PC-9 (cell line): ENCODE results near the gene KRTAP10-5. TPM values are rescaled to one million over a fixed set of nuclear protein-coding genes. Genes with fewer than 3 reads are reported as not detected.

Experiments used
- BruUV-seq: library from RNA; stranded (reverse); fragments of 400-500 nt; replicated peaks from 2 replicates; lab custom pipeline; 2021; lab: Mats Ljungman, UMichigan
- CTCF ChIA-PET: fragments of 300-600 bp; sonication (Branson Sonifier 250); formaldehyde crosslinking; loops from one replicate; lab custom pipeline; 2022; ENCODE audit warnings: antibody characterized with exemption; lab: Charles Lee
- POLR2A ChIA-PET: fragments of 300-600 bp; sonication (Branson Sonifier 250); formaldehyde crosslinking; loops from one replicate; lab custom pipeline; 2022; ENCODE audit warnings: antibody characterized with exemption; ENCODE audit not compliant: unreplicated experiment; lab: Charles Lee
- DNase-seq, 2 experiments: peaks; one replicate each; pipeline versions ENCODE4 v3.0.0 to v3.0.0-alpha.2; 2015 to 2022; ENCODE audit warnings: mixed read lengths in 1 of 2
- H2AFZ ChIP-seq: fragments of 200-600 bp; sonication (generic); 2 replicates; pipeline ENCODE4 v1.8.1; 2017; ENCODE audit warnings: antibody characterized with exemption
- H3F3A ChIP-seq: fragments of 200-600 bp; sonication (generic); 2 replicates; pipeline ENCODE4 v1.8.1; 2017; ENCODE audit warnings: antibody characterized with exemption, mild to moderate bottlenecking, low read depth; ENCODE audit not compliant: insufficient read depth
- H3K27ac ChIP-seq: fragments of 200-600 bp; sonication (generic); 2 replicates; pipeline ENCODE4 v1.6.1; 2016; ENCODE audit warnings: mixed run types
- H3K27me3 ChIP-seq: fragments of 200-600 bp; sonication (generic); 2 replicates; pipeline ENCODE4 v1.6.1; 2016; ENCODE audit warnings: low read depth, mixed run types; ENCODE audit not compliant: insufficient read depth
- H3K36me3 ChIP-seq: fragments of 200-600 bp; sonication (generic); 2 replicates; pipeline ENCODE4 v1.6.1; 2016; ENCODE audit warnings: low read depth, mixed run types
- H3K4me1 ChIP-seq: fragments of 200-600 bp; sonication (generic); replicated peaks from 2 replicates; pipeline ENCODE4 v1.6.1; 2016; ENCODE audit warnings: mixed run types; ENCODE audit not compliant: insufficient read depth
- H3K4me2 ChIP-seq: fragments of 200-600 bp; sonication (generic); 2 replicates; pipeline ENCODE4 v1.6.1; 2017; ENCODE audit warnings: mixed run types
- H3K4me3 ChIP-seq: fragments of 200-600 bp; sonication (generic); 2 replicates; pipeline ENCODE4 v1.6.1; 2016; ENCODE audit warnings: mixed run types
- H3K79me2 ChIP-seq: fragments of 200-600 bp; sonication (generic); 2 replicates; pipeline ENCODE4 v1.6.1; 2017; ENCODE audit warnings: low read depth, mixed run types
- H3K9me2 ChIP-seq: fragments of 200-600 bp; sonication (generic); 2 replicates; pipeline ENCODE4 v1.8.1; 2017; ENCODE audit warnings: mild to moderate bottlenecking; ENCODE audit not compliant: insufficient read depth
- H3K9me3 ChIP-seq: fragments of 200-600 bp; sonication (generic); 2 replicates; pipeline ENCODE4 v1.8.1; 2016; ENCODE audit warnings: low read depth; ENCODE audit not compliant: insufficient read depth
- H4K20me1 ChIP-seq: fragments of 200-600 bp; sonication (generic); 2 replicates; pipeline ENCODE4 v1.8.1; 2017; ENCODE audit not compliant: insufficient read depth
- EZH2 ChIP-seq: fragments of 200-600 bp; sonication (generic); IDR thresholded peaks from 2 replicates; pipeline ENCODE4 v1.8.0; 2017; ENCODE audit warnings: antibody characterized with exemption, low read depth
- intact Hi-C: fragments of 100-400 bp; cut with micrococcal nuclease; formaldehyde crosslinking; loops from one replicate; pipeline ENCODE4 v1.10.0; 2022; ENCODE audit not compliant: unreplicated experiment
- total RNA-seq: library from RNA; stranded (reverse); gene quantifications from 2 replicates; pipeline ENCODE4 v1.2.3, GENCODE V29; 2021
- TF ChIP-seq, protein P1 (sequence below): fragments of 200-600 bp; sonication (generic); conservative IDR thresholded peaks from 2 replicates; pipeline ENCODE4 v1.6.1; 2017; ENCODE audit warnings: mixed run types, antibody characterized with exemption, mild to moderate bottlenecking, moderate library complexity

Gene KRTAP10-5
- total RNA-seq, 1 experiment from 2014 or later = not detected

DNA sequence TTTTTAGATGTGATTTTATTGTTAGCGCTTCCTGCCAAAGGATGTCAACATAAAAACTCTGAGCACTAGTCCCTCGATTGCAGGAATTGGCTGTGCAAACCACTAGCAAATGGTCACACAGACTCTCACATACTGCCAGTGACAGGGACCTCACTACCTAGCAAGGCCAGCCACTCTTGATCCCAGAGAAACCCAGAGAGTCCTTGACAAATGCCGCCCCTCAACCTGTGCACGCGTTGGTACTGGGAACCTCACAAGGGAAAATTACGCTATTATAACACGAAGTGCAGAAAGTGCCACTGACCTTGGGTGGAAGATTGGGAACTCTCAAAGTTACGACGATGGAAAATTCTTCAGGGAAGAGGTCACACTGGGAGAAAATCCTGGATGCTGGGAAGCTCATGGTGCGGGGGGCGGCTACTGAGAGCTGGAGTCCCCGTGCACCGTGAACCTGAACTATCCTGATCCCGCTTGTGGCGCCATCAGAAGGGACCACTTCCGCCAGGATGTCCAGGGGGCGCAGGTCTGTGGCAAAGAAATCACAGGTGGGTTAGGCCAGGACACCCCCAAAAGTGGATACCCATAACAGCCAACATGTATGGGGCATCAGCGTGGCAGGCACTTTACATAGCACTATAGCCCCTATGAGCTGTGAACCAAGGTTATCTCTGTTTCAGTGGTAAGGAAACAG, 12.8 kb downstream of the KRTAP10-5 start:
- no peaks in the 10 kb centered on the region for H3K9me3 ChIP-seq
- H3F3A ChIP-seq = no peaks in the 10 kb centered on the region
- no peak overlapping the region for H2AFZ ChIP-seq
- no TSS peak for BruUV-seq
- H3K4me1 ChIP-seq = no peaks in the 10 kb centered on the region
- H3K9me2 ChIP-seq = no peaks in the 10 kb centered on the region
- ChIA-PET CTCF (no interaction called here), POLR2A (no interaction called here)
- H3K27ac ChIP-seq = no peak overlapping the region
- no peak overlapping the region for H3K4me2 ChIP-seq
- H3K4me3 ChIP-seq = no peak overlapping the region
- H4K20me1 ChIP-seq = no peaks in the 10 kb centered on the region
- peaks cover 62% of the 10 kb centered on the region for H3K27me3 ChIP-seq
- TF ChIP-seq, protein P1, sequence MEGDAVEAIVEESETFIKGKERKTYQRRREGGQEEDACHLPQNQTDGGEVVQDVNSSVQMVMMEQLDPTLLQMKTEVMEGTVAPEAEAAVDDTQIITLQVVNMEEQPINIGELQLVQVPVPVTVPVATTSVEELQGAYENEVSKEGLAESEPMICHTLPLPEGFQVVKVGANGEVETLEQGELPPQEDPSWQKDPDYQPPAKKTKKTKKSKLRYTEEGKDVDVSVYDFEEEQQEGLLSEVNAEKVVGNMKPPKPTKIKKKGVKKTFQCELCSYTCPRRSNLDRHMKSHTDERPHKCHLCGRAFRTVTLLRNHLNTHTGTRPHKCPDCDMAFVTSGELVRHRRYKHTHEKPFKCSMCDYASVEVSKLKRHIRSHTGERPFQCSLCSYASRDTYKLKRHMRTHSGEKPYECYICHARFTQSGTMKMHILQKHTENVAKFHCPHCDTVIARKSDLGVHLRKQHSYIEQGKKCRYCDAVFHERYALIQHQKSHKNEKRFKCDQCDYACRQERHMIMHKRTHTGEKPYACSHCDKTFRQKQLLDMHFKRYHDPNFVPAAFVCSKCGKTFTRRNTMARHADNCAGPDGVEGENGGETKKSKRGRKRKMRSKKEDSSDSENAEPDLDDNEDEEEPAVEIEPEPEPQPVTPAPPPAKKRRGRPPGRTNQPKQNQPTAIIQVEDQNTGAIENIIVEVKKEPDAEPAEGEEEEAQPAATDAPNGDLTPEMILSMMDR = no peak
- TF ChIP-seq EZH2 = no peak
- intact Hi-C loops = no loop called here
- no peaks in the 10 kb centered on the region for H3K36me3 ChIP-seq
- DNase-seq = no peak
- H3K79me2 ChIP-seq = no peaks in the 10 kb centered on the region

DNA sequence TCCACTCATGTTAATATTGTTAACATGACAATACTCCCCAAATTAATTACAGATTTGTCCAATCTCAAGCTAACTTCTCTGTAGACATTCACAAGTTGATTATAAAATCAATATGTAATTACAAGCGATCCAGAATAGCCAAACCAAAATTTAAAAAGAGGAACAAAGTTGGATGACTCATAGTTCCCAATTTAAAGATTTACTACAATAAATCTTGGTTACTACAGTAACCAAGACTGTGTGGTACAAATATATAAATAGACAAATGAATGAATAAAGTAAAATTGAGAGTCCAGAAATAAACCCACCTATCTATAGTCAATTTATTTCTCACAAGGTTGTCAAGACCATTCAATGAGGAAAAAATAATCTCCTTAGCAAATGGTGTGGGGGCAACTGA, 14.0 kb downstream of the KRTAP10-5 start:
- no peak overlapping the region for H2AFZ ChIP-seq
- ChIA-PET CTCF (no interaction called here), POLR2A (no interaction called here)
- no peaks in the 10 kb centered on the region for H3F3A ChIP-seq
- H3K36me3 ChIP-seq = no peaks in the 10 kb centered on the region
- no peaks in the 10 kb centered on the region for H3K9me2 ChIP-seq
- BruUV-seq = no TSS peak
- DNase-seq = no peak
- no peak overlapping the region for H3K4me3 ChIP-seq
- TF ChIP-seq EZH2 = no peak
- TF ChIP-seq, protein P1 = no peak
- no peaks in the 10 kb centered on the region for H3K4me1 ChIP-seq
- no peaks in the 10 kb centered on the region for H3K9me3 ChIP-seq
- no peaks in the 10 kb centered on the region for H3K79me2 ChIP-seq
- H3K4me2 ChIP-seq = no peak overlapping the region
- intact Hi-C loops = no loop called here
- H4K20me1 ChIP-seq = no peaks in the 10 kb centered on the region
- no peak overlapping the region for H3K27ac ChIP-seq
- H3K27me3 ChIP-seq = peaks cover 56% of the 10 kb centered on the region

DNA sequence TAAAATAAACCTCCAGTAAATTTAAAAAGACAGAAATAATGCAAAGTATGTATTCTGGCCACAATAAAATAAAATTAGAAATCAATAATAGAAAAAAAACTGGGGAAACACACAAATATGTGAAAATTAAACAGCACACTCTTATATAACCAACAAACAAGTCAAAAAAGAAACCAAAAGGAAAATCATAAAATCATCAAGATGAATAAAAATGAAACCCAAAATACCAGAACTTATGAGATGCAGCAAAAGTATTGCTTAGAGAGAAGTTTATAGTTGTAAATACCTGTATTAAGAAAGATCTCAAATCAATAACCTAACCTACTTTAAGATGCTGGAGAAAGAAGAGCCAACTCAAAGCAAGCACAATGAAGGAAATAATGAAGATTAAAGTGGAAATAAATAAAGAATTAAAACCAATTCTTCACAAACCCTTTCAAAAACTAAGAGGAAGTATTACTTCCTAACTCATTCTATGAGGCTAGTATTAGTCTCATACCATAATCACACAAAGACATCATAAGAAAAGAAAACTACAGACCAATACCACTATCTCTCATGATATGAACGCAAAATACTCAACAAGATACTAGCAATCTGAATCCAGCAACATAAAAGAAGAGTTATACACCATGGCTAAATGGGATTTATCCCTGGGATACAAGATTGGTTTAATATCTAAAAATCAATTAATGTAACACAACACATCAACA, 15.4 kb downstream of the KRTAP10-5 start:
- no peaks in the 10 kb centered on the region for H4K20me1 ChIP-seq
- H3K4me2 ChIP-seq = no peak overlapping the region
- no peaks in the 10 kb centered on the region for H3K79me2 ChIP-seq
- TF ChIP-seq, protein P1 = no peak
- TF ChIP-seq EZH2 = no peak
- no peaks in the 10 kb centered on the region for H3F3A ChIP-seq
- no peaks in the 10 kb centered on the region for H3K36me3 ChIP-seq
- BruUV-seq = no TSS peak
- POLR2A ChIA-PET = no interaction called here
- peaks cover 43% of the 10 kb centered on the region; the same call in 1 of the 2 replicates for H3K27me3 ChIP-seq
- H3K9me3 ChIP-seq = no peaks in the 10 kb centered on the region
- H3K4me1 ChIP-seq = no peaks in the 10 kb centered on the region
- no peaks in the 10 kb centered on the region for H3K9me2 ChIP-seq
- H3K27ac ChIP-seq = no peak overlapping the region
- H3K4me3 ChIP-seq = no peak overlapping the region
- CTCF ChIA-PET = no interaction called here
- intact Hi-C loops = no loop called here
- DNase-seq = no peak
- no peak overlapping the region for H2AFZ ChIP-seq
